Tibial nerve (tissue), 4 donors: ENCODE results near the gene HOTAIR. TPM values are rescaled to one million over a fixed set of nuclear protein-coding genes. Genes with fewer than 3 reads are reported as not detected.

Experiments used
- DNase-seq, 2 donors: peaks; one replicate each; pipeline ENCODE4 v3.0.0-alpha.2; 2019; ENCODE audit warnings: low spot score in 2 of 2
- H3K27ac ChIP-seq, 4 donors: fragments of 200-600 bp; sonication (generic) in 3 of 4; one replicate each; pipeline ENCODE4 v1.5.1; 2017 to 2019; ENCODE audit warnings: mild to moderate bottlenecking in 1 of 4
- H3K27me3 ChIP-seq, 2 donors: fragments of 200-600 bp; sonication (generic) in 1 of 2; one replicate each; pipeline versions ENCODE4 v1.5.1 to v1.6.0; 2017 to 2019
- H3K36me3 ChIP-seq, 3 donors: fragments of 200-600 bp; sonication (generic); one replicate each; pipeline ENCODE4 v1.5.1; 2018 to 2019
- H3K4me1 ChIP-seq, 4 donors: fragments of 200-600 bp; sonication (generic) in 3 of 4; one replicate each; pipeline ENCODE4 v1.5.1; 2017 to 2019
- H3K4me3 ChIP-seq, 4 donors: fragments of 200-600 bp; sonication (generic) in 3 of 4; one replicate each; pipeline ENCODE4 v1.5.1; 2017 to 2019; ENCODE audit warnings: mild to moderate bottlenecking in 1 of 4, moderate library complexity in 1 of 4
- H3K9me3 ChIP-seq, 4 donors: fragments of 200-600 bp; sonication (generic) in 3 of 4; one replicate each; pipeline ENCODE4 v1.5.1; 2017 to 2019
- EP300 ChIP-seq, 2 donors: sonication (generic); formaldehyde crosslinking; IDR thresholded peaks; one replicate each; pipeline ENCODE4 v1.6.1; 2017; ENCODE audit warnings: antibody characterized with exemption in 2 of 2, mild to moderate bottlenecking in 1 of 2
- POLR2A ChIP-seq, 2 donors: fragments of 450-650 bp; IDR thresholded peaks; one replicate each; pipeline ENCODE4 v1.6.1; 2017; ENCODE audit warnings: antibody characterized with exemption in 2 of 2, mild to moderate bottlenecking in 2 of 2, moderate library complexity in 2 of 2
- WGBS, 2 donors: methylation state at CpG; one replicate each; pipeline ENCODE4 v1.1.5; 2018; 5-methylcytosine and 5-hydroxymethylcytosine counted together
- total RNA-seq, 4 donors: library from RNA; depleted of rRNA; stranded (reverse); fragments of >200 nt; gene quantifications; one replicate each; pipeline ENCODE4 v1.1.0, GENCODE V29; 2016
- TF ChIP-seq, protein P1 (sequence below), 5 experiments: fragments of 200-600 bp in 3 of 5; fragments of 450-650 bp in 2 of 5; sonication (generic) in 3 of 5; IDR thresholded peaks; one replicate each; pipeline ENCODE4 v1.5.1; 2016 to 2019; ENCODE audit warnings: antibody characterized with exemption in 5 of 5, mild to moderate bottlenecking in 3 of 5, moderate library complexity in 2 of 5

Gene HOTAIR
- total RNA-seq, 4 donors from 2014 or later: 0.20 to 0.42 (median 0.30) TPM; not detected in 1

DNA sequence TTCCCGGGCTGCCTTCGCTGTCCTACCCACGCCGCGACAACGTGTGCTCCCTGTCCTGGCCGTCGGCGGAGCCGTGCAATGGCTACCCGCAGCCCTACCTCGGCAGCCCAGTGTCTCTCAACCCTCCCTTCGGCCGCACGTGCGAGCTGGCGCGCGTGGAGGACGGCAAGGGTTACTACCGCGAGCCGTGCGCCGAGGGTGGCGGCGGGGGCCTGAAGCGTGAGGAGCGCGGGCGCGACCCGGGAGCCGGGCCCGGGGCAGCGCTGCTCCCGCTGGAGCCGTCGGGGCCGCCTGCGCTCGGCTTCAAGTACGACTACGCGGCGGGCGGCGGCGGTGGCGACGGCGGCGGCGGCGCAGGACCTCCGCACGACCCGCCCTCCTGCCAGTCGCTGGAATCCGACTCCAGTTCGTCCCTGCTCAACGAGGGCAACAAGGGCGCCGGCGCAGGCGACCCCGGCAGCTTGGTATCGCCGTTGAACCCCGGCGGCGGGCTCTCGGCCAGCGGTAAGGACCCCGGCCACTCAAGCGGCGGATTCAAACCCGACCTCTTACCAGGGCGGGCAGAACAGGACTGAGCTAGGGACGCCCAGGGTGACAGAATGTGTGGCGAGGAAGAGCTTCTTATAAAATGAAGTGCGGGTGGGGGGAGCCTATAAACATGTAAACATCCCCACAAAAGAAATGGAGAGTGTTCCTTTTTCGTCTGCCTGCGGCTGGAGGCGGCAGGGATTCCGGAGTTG, 19.5 kb downstream of the HOTAIR start:
- Histone ChIP-seq H3K27me3 (peaks cover 19 to 99% of the 10 kb centered on the region in 2 donors), H3K4me3 (peak overlapping the region in 2 of 4 donors; percentile 6 to 8), H3K27ac (no peak overlapping the region), H3K9me3 (no peaks in the 10 kb centered on the region), H3K36me3 (no peaks in the 10 kb centered on the region), H3K4me1 (peaks cover 0 to 47% (median 1%) of the 10 kb centered on the region in 4 donors)
- WGBS, 2 donors: 4 to 7% methylated on average over 47 to 65 of the region's 86 CpGs
- TF ChIP-seq, protein P1, sequence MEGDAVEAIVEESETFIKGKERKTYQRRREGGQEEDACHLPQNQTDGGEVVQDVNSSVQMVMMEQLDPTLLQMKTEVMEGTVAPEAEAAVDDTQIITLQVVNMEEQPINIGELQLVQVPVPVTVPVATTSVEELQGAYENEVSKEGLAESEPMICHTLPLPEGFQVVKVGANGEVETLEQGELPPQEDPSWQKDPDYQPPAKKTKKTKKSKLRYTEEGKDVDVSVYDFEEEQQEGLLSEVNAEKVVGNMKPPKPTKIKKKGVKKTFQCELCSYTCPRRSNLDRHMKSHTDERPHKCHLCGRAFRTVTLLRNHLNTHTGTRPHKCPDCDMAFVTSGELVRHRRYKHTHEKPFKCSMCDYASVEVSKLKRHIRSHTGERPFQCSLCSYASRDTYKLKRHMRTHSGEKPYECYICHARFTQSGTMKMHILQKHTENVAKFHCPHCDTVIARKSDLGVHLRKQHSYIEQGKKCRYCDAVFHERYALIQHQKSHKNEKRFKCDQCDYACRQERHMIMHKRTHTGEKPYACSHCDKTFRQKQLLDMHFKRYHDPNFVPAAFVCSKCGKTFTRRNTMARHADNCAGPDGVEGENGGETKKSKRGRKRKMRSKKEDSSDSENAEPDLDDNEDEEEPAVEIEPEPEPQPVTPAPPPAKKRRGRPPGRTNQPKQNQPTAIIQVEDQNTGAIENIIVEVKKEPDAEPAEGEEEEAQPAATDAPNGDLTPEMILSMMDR (IDR thresholded peaks at IDR 0.05): no peak
- TF ChIP-seq POLR2A (IDR thresholded peaks at IDR 0.05) (no peak), EP300 (IDR thresholded peaks at IDR 0.05) (no peak)
- DNase-seq: no peak

DNA sequence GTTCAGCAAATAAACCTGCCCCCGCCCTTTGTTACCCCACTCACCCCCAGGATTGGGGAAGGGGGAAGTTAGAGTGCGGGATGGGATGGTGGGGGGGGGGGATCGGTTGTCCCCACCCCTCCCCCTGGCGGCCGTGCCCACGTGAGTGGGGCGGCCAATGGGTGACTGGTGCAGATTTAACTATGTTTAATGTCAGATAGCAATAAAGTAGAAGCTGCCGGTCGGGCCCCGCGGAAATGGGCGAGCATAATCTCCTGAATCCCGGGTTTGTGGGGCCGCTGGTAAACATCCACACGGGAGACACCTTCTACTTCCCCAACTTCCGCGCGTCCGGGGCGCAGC, 20.1 kb downstream of the HOTAIR start, which contains the start of gene HOXC12:
Gene HOXC12 (plus strand): TSS at position 210 of the 342 bp plus-strand sequence. CDS start 27 bp downstream, at position 237.
- H3K36me3 ChIP-seq: no peaks in the 10 kb centered on the region
- 3 to 9% methylated on average over 15 to 20 of the region's 20 CpGs for whole genome bisulfite sequencing, 2 donors
- TF ChIP-seq, protein P1 (IDR thresholded peaks at IDR 0.05): no peak
- TF ChIP-seq POLR2A (IDR thresholded peaks at IDR 0.05): no peak
- no peak for TF ChIP-seq EP300 (IDR thresholded peaks at IDR 0.05)
- peak within 1 kb of the TSS in 2 of 4 donors; percentile 6 to 8 for H3K4me3 ChIP-seq
- no peak for DNase-seq
- no peak within 1 kb of the TSS for H3K27ac ChIP-seq
- H3K4me1 ChIP-seq: peaks cover 0 to 47% (median 1%) of the 10 kb centered on the region in 4 donors
- H3K9me3 ChIP-seq: no peaks in the 10 kb centered on the region
- peaks cover 19 to 99% of the 10 kb centered on the region in 2 donors for H3K27me3 ChIP-seq

DNA sequence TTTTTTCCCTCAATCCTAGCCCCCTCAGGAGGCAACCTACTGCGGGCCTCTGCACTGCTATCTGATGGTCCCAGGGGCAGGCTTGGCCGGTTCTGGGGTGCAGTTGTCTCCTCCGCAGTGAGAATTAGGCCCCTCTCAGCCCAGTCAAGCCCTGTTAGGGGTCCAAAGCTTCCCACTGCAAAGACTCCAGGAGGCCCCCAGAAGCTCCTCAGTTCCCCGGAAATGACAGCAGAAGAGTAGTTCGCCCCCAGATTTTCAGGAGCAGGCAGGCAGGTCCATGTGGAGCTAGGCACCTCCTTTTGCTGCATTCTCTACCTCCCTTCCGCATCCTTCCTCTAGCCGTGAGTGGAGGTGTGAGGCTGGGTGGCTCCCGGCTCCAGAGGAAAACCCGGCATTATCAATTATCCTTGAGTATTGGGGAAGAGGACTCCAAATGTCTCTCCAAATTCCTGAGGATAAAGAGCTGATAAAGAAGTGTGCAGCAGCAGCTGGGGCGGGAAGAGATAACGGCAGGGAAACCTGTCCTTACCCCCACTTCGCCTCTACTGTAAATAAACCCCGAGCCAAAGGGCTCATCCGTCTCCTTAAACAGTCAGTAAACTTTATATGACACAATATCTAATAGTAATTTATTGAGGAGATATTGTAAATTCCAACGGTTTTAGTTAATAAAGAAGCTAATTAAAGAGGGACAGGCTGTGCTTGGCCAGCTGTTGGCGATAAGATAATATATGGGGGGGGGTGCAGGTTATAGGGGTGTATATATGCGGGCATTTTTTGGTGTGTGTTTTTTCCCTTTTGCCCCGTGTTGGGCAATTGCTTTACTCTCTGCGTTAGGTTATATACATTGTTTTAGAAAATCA, 20.7 kb downstream of the HOTAIR start:
- Histone ChIP-seq H3K9me3 (no peaks in the 10 kb centered on the region), H3K4me1 (peaks cover 0 to 47% (median 1%) of the 10 kb centered on the region in 4 donors), H3K36me3 (no peaks in the 10 kb centered on the region), H3K27me3 (peaks cover 19 to 99% of the 10 kb centered on the region in 2 donors), H3K27ac (no peak overlapping the region), H3K4me3 (no peak overlapping the region)
- WGBS, 2 donors: 16% methylated on average over 19 of the region's 19 CpGs
- TF ChIP-seq EP300 (IDR thresholded peaks at IDR 0.05) (no peak), POLR2A (IDR thresholded peaks at IDR 0.05) (no peak)
- TF ChIP-seq, protein P1 (IDR thresholded peaks at IDR 0.05): no peak
- no peak for DNase-seq

DNA sequence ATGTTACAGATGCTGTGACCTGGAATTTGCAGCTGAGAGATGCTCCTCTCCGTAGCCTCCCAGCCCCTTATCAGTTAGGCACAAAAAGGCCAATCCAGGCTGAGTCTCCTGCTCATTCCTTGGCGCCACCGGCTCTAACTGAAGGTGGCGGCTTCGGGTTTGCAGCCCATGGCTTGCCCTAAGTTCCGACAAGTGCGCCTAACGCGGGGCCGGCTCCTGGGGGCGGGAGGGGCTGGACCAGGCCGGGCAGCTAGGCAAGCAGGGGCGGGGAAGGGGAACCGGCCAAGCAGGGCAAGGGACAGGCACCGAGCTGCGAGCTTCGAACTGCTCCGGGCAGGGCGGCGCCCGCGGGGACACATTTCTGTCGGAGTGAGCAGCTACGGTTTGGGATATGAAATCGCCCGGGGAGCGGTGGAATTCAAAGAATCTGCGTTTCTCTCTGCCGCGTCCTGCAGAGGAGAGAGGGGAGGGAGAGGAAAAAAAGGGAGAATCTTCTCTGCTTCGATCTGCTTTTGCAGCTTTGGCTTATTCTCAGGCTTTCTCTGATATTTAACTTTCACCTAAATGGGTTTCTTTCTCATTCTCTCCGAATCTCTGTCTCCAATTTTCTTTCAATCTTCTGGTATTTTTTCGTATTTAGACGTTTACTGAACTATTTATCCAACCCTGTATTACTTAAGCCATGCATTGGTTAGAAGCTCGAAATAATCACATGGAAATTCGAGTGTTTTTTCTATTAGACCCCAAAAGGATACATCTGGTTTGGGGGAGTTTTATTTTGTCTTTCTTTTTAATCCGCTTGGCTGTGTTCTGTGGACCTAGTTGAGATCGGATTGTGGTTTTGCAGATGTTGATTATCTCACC, 21.7 kb downstream of the HOTAIR start:
- Histone ChIP-seq H3K9me3 (no peaks in the 10 kb centered on the region), H3K4me3 (no peak overlapping the region), H3K36me3 (no peaks in the 10 kb centered on the region), H3K27me3 (peaks cover 19 to 99% of the 10 kb centered on the region in 2 donors), H3K27ac (no peak overlapping the region), H3K4me1 (peaks cover 0 to 47% (median 1%) of the 10 kb centered on the region in 4 donors)
- no peak for DNase-seq
- 14 to 16% methylated on average over 36 to 37 of the region's 38 CpGs for WGBS, 2 donors
- TF ChIP-seq EP300 (IDR thresholded peaks at IDR 0.05): peak in 1 of 2 donors; percentile 9
- TF ChIP-seq, protein P1 (IDR thresholded peaks at IDR 0.05): no peak
